ENCODE measurements around the gene WNT11.

- TF ChIP-seq BHLHE40 (IDR thresholded peaks at IDR 0.05; ENCODE audit: borderline replicate concordance) (no peak), ARNT (IDR thresholded peaks at IDR 0.05) (no peak), PKNOX1 (IDR thresholded peaks at IDR 0.05) (no peak), FOXK2 (IDR thresholded peaks at IDR 0.05) (no peak), FOXM1 (IDR thresholded peaks at IDR 0.05; ENCODE audit: borderline replicate concordance) (no peak), TARDBP (IDR thresholded peaks at IDR 0.05) (no peak), SUZ12 (IDR thresholded peaks at IDR 0.05) (no peak), SP1 (IDR thresholded peaks at IDR 0.05) (no peak), L3MBTL2 (conservative IDR thresholded peaks at IDR 0.05) (no peak)
These were observed 46.9 kb downstream of the WNT11 start for GRCh38 chr11:76159303-76159937.

Data from HEK293T (cell line).